Umbilical cord (tissue), 2 donors: ENCODE measurements around the gene TRIM58. TPM values are rescaled to one million over a fixed set of nuclear protein-coding genes. Genes with fewer than 3 reads are reported as not detected.

Source experiments
- DNase-seq: peaks from one replicate; pipeline ENCODE4 v3.0.0-alpha.2; 2015; ENCODE audit warnings: low spot score
- total RNA-seq: library from RNA; depleted of rRNA; stranded (reverse); fragments of >200 nt; gene quantifications from one replicate; pipeline ENCODE4 v1.2.3, GENCODE V29; 2014; ENCODE audit warnings: low replicate concordance; ENCODE audit not compliant: insufficient read depth

Gene TRIM58
- total RNA-seq, 1 donor from 2014 or later: 7.7 TPM

GRCh38 chr1:247884797-247885413 lies 27.9 kb downstream of the TRIM58 start:
- DNase-seq: no peak

GRCh38 chr1:247895163-247895637 lies 38.2 kb downstream of the TRIM58 start, which contains the start of gene OR2W3:
Gene OR2W3 (plus strand): TSS chr1:247895587. CDS start chr1:247895587, 0 bp downstream.
- DNase-seq: no peak

GRCh38 chr1:247895976-247896375 lies 39.0 kb downstream of the TRIM58 start:
- no peak for DNase-seq

DNA sequence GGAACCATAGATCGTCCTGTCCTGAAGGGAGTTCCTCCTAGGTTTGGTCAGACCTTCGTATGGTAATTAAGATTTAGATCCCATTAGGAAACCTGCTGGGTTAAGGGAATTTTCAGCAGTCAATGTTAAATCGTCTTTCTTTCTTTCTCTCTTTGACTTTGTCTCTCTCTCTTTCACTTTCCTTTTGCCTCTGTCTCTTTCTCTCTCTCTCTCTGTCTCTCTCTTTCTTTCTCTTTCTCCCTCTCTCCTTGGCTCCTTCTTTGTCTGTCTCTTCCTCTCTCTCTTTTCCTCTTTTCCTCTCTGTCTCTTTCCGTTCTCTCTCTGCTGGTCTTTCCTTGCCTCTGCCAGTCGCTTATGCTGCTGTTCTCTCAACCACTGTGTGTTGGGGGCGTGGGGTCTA lies 47.1 kb downstream of the TRIM58 start:
- no peak for DNase-seq

GRCh38 chr1:247905181-247905580 lies 48.2 kb downstream of the TRIM58 start:
- DNase-seq: no peak

- DNase-seq: no peak
Observed at GRCh38 chr1:247905910-247906503, 49.0 kb downstream of the TRIM58 start.

- no peak for DNase-seq
Observed at GRCh38 chr1:247906504-247907047, 49.6 kb downstream of the TRIM58 start.

DNA sequence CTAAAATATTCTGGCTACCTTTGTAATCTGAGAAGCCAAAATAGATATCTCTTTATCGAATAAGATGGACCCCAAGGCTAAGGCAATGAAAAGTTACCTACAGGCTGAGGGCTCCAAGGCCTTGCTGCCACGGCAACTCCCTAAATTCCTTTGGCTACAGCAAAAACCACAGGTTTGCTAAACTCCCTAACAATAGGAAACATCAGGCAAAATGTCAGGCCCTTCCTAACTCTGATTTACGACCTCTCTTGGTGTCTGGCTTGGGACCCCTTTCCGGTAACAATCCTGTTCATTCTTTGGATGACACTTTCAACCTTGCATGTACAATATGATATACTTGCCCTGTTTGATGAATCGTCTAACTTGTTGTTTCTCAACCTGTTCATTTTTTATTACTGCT lies 51.8 kb downstream of the TRIM58 start:
- DNase-seq: no peak

GRCh38 chr1:247913786-247914185 lies 56.8 kb downstream of the TRIM58 start:
- no peak for DNase-seq

DNA sequence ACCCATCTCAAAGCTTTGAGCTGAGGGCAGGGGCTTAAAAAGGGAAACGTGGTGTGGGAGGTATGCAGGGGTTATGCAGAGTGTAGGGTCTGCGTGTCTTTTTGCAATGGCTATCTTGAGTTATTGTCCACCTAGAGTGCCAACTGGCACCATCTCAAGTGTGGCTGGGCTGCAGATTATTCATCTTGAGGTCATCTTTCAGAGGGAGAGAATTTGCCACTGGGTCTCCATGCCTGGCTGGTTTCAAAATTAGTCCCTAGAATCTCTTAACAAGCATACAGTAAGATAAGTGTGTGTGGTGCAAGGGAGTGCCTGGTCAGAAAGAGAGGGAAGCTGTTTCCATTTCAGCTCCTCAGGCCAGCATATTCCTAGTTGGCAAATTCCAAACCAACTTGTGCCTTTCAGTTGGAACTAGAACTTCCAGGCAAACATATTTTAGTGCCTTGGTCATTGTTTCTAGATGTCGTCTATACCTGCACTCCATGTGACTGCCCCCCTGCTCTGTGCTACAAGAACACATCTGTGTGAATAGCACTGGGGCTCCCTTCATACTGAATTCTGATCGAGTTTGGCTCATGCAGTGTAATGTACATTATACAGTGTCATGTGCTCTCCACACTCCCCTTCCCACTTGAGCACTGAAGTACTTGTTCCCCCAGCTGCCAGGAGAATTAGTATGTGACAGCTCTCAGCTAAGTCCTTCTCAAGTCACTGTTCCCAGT lies 58.1 kb downstream of the TRIM58 start:
- no peak for DNase-seq

DNA sequence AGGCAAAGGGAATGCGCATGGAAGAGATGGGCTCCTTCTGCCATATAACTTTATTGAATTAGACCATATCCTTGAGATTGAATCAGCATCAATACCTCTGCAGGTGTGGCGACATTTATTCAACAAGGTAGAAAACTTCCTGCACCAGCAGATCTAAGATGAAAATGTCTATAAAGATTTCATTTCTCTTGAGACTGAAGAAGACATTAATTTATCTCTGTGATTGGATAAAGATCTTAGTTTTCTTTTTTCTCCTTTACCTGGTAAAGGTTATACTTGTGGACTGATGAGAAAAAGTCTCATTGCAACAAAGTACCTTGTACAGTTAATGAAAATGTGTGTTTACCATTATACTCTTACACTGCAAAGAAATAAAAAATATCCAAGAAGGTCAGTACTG lies 63.0 kb downstream of the TRIM58 start, which contains the start of gene OR2T8:
Gene OR2T8, plus strand, starts transcription at position 301 of the 400 bp plus-strand sequence. CDS start 766 bp downstream, outside the sequence.
- no peak for DNase-seq

GRCh38 chr1:247923941-247924340 lies 67.0 kb downstream of the TRIM58 start:
- no peak for DNase-seq

DNA sequence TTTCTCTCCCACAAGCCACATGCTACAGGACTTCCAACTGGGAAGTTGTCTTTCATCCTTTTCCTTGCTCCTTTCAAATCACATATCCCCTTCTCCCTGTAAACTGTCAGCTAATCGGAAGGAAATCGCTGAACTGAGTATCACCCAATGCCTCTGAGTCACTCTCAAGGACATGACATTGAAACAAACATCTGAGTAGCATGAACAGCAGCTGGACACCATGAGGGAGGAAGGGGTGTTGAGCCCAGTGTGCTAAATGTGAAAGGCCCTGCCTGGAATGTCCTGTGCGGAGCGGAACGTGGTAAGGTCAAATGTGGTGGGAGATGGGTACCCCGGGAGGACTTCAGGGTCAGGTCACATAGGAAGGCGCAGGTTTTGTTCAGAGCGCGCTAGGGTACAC lies 67.9 kb downstream of the TRIM58 start, which contains the start of gene OR2AJ1:
Gene OR2AJ1, plus strand, starts transcription at position 22 of the 400 bp plus-strand sequence. CDS start 8,880 bp downstream, outside the sequence.
- DNase-seq: no peak

Other genes starting within 250 kb of the TRIM58 start
- gene OR13G1, start 177.4 kb upstream of the TRIM58 start, total RNA-seq: 2.2 TPM
- 0.72 TPM for gene OR6F1, start 140.5 kb upstream of the TRIM58 start, total RNA-seq
- gene OR14K1, start 118.6 kb upstream of the TRIM58 start, total RNA-seq: not detected
- 4.6 TPM for gene OR14A2, start 109.0 kb upstream of the TRIM58 start, total RNA-seq
- 9.9 TPM for gene OR1C1, start 96.6 kb upstream of the TRIM58 start, total RNA-seq
- 2.6 TPM for gene OR14A16, start 33.1 kb upstream of the TRIM58 start, total RNA-seq
- gene OR11L1, start 15.3 kb upstream of the TRIM58 start, total RNA-seq: 0.96 TPM
- 5.5 TPM for gene OR2W3, start 38.4 kb downstream of the TRIM58 start, total RNA-seq
- not detected for gene OR2T8, start 63.1 kb downstream of the TRIM58 start, total RNA-seq
- 5.3 TPM for gene OR2AJ1, start 67.7 kb downstream of the TRIM58 start, total RNA-seq
- gene OR2L8, start 91.7 kb downstream of the TRIM58 start, total RNA-seq: not detected
- gene OR2AK2, start 108.0 kb downstream of the TRIM58 start, total RNA-seq: not detected
- gene OR2L5, start 156.5 kb downstream of the TRIM58 start, total RNA-seq: 3.4 TPM
- 8.9 TPM for gene OR2L2, start 172.9 kb downstream of the TRIM58 start, total RNA-seq
- gene OR2L3, start 189.6 kb downstream of the TRIM58 start, total RNA-seq: 3.6 TPM
- gene OR2L13, start 238.0 kb downstream of the TRIM58 start, total RNA-seq: 3.1 TPM